ENCODE results near the gene OPCML.

The OPCML gene

GRCh38 chr11:132821499-132821898, 710.8 kb downstream of the OPCML start:
- DNase-seq = no peak

GRCh38 chr11:132821014-132821413, 711.3 kb downstream of the OPCML start:
- DNase-seq = no peak

- no peak for DNase-seq
These were observed 713.4 kb downstream of the OPCML start for GRCh38 chr11:132818951-132819350.

GRCh38 chr11:132817387-132817786, 714.9 kb downstream of the OPCML start:
- DNase-seq = no peak

GRCh38 chr11:132814410-132814809, 717.9 kb downstream of the OPCML start:
- no peak for DNase-seq

GRCh38 chr11:132811649-132812048, 720.7 kb downstream of the OPCML start:
- no peak for DNase-seq

- no peak for DNase-seq
These were observed 723.2 kb downstream of the OPCML start for GRCh38 chr11:132809070-132809469.

- no peak for DNase-seq
These were observed 728.0 kb downstream of the OPCML start for GRCh38 chr11:132804258-132804657.

GRCh38 chr11:132803436-132803835, 728.9 kb downstream of the OPCML start:
- DNase-seq = no peak

GRCh38 chr11:132802947-132803346, 729.4 kb downstream of the OPCML start:
- no peak for DNase-seq

GRCh38 chr11:132793831-132794230, 738.5 kb downstream of the OPCML start:
- no peak for DNase-seq

GRCh38 chr11:132792341-132793140, 739.8 kb downstream of the OPCML start:
- no peak for DNase-seq

GRCh38 chr11:132790971-132791370, 741.3 kb downstream of the OPCML start:
- no peak for DNase-seq

- no peak for DNase-seq
These were observed 741.8 kb downstream of the OPCML start for GRCh38 chr11:132790466-132790865.

- DNase-seq = no peak
These were observed 743.4 kb downstream of the OPCML start for GRCh38 chr11:132788816-132789325.

- no peak for DNase-seq
These were observed 746.4 kb downstream of the OPCML start for GRCh38 chr11:132785878-132786277.

- no peak for DNase-seq
These were observed 747.9 kb downstream of the OPCML start for GRCh38 chr11:132784441-132784840.

- DNase-seq = no peak
These were observed 750.2 kb downstream of the OPCML start for GRCh38 chr11:132782102-132782501.

GRCh38 chr11:132780046-132780445, 752.3 kb downstream of the OPCML start:
- no peak for DNase-seq

GRCh38 chr11:132779497-132779896, 752.8 kb downstream of the OPCML start:
- no peak for DNase-seq

- no peak for DNase-seq
These were observed 755.0 kb downstream of the OPCML start for GRCh38 chr11:132777067-132777975.

GRCh38 chr11:132773751-132774150, 758.5 kb downstream of the OPCML start:
- DNase-seq = no peak

GRCh38 chr11:132772703-132773545, 759.4 kb downstream of the OPCML start:
- DNase-seq = no peak

All from right hindlimb (tissue), 1 donor.